Stimulated activated CD8-positive, alpha-beta memory T cell treated with anti-CD3 and anti-CD28 coated beads, Interleukin-4, amount 100 ng/mL, for 48 hours (primary cell): ENCODE data around the gene SPRYD3.
A peak's percentile ranks its signal among the peaks of the same experiment; 100 is the strongest.

Experiments
- DNase-seq: peaks from one replicate; pipeline ENCODE4 v3.0.0-alpha.2; 2020

SPRYD3 gene

GRCh38 chr12:53077030-53077429 lies 2.2 kb downstream of the SPRYD3 start:
- DNase-seq = no peak

- no peak for DNase-seq
Measured at GRCh38 chr12:53076461-53076860, 2.7 kb downstream of the SPRYD3 start.

GRCh38 chr12:53074999-53075370 lies 4.2 kb downstream of the SPRYD3 start:
- DNase-seq = no peak

GRCh38 chr12:53074283-53074998 lies 4.7 kb downstream of the SPRYD3 start:
- no peak for DNase-seq

- DNase-seq = no peak
Measured at GRCh38 chr12:53073881-53074280, 5.3 kb downstream of the SPRYD3 start.

GRCh38 chr12:53071591-53072551 lies 7.3 kb downstream of the SPRYD3 start:
- DNase-seq = no peak

GRCh38 chr12:53070877-53071492 lies 8.2 kb downstream of the SPRYD3 start:
- no peak for DNase-seq

- DNase-seq = no peak
Measured at GRCh38 chr12:53069621-53070410, 9.4 kb downstream of the SPRYD3 start.

GRCh38 chr12:53068811-53069585 lies 10.2 kb downstream of the SPRYD3 start:
- no peak for DNase-seq

- no peak for DNase-seq
Measured at GRCh38 chr12:53067993-53068770, 11.0 kb downstream of the SPRYD3 start.

GRCh38 chr12:53067074-53067992 lies 11.9 kb downstream of the SPRYD3 start:
- DNase-seq = no peak

- DNase-seq = peak; percentile 89
Measured at GRCh38 chr12:53065975-53066931, 12.9 kb downstream of the SPRYD3 start.

GRCh38 chr12:53065470-53065869 lies 13.7 kb downstream of the SPRYD3 start:
- no peak for DNase-seq

GRCh38 chr12:53064613-53065436 lies 14.4 kb downstream of the SPRYD3 start:
- DNase-seq = no peak

GRCh38 chr12:53063708-53064612 lies 15.2 kb downstream of the SPRYD3 start:
- DNase-seq = no peak

GRCh38 chr12:53062977-53063707 lies 16.0 kb downstream of the SPRYD3 start:
- DNase-seq = no peak
